ENCODE data around the gene SHISA7.

SHISA7 gene

DNA sequence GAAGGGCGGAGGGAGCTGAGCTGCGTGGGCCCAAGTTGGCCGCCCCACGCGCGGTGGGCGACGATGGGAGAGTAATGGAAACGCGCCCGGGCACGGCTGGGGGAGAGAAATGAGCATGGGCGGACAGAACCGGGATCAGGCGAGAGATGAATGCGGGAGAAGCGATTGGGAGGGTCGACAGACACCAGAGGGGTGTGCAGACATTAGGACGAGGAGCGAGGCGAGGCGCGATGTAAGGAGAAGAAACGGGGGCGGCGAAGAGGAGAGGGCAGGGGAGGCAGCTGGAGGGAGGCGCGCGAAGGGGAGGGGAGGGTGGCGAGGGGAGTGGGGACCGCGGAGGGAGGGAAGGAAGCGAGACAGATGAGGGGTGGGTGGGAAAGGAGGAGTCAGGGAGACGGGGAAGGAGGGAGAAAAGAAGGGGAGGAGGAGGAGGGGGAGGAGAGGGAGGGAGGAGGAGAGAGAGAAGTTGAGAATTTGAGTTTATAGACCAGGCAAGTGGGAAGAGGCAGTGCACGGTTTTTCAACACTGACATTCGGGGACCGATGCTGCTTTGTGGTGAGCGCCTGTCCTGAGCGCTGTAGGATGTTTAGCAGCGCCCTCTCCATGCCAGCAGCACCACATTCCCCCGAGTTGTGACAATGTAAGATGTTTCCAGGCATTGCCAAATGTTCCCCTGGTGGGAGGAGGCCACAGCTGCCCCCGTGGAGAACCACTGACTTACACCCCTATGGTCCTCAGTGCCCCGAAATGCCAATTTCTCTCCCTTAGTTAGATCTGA lies at the start of gene SHISA7:
SHISA7 (minus strand) TSS at position 256 of the 779 bp plus-strand sequence. CDS start 437 bp downstream, outside the sequence.
- DNase-seq: no peak

GRCh38 chr19:55492362-55492944 lies 49.4 kb upstream of the SHISA7 start:
- no peak for DNase-seq

- DNase-seq: no peak
These were observed 48.7 kb upstream of the SHISA7 start for GRCh38 chr19:55491546-55492360.

DNA sequence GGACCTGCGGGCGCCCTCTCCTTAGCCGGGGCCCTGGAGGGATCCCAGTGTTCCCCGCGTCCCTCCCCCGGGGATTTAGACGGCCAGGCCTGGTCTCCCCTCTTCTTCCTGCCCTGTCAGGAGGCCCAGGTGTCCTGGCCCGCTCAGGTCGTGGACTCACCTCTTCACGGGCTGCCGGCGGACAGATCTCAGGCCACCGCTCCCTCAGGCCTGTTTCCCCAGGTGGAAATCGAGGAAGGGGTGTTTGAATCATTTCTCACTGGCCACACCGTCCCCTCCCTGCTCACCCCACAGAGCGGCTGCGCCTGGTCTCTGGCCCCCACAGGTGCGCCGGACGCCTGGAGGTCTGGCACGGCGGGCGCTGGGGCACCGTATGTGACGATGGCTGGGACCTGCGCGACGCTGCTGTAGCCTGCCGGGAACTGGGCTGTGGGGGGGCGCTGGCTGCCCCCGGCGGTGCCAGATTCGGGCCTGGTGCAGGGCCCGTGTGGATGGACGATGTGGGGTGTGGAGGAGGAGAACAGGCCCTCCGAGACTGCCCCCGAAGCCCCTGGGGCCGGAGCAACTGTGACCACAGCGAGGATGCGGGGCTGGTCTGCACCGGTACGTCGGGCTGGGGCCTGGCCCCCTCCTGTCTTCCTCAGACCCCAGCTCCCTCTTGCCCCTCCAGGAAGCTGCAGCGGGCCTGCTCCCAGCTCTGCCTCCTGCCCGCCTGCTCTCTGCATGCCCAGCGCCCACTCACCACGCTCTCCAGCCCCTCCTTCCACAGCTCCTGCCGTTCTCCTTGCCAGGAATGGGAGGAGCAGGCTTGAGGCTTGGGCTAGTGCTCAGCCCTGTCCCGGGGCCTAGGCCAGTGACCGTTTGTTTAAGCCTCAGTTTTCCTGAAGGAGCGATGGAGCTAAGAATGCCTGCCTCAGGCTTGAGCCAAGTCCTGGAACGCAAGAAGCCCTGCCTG lies 47.7 kb upstream of the SHISA7 start:
- DNase-seq: no peak

DNA sequence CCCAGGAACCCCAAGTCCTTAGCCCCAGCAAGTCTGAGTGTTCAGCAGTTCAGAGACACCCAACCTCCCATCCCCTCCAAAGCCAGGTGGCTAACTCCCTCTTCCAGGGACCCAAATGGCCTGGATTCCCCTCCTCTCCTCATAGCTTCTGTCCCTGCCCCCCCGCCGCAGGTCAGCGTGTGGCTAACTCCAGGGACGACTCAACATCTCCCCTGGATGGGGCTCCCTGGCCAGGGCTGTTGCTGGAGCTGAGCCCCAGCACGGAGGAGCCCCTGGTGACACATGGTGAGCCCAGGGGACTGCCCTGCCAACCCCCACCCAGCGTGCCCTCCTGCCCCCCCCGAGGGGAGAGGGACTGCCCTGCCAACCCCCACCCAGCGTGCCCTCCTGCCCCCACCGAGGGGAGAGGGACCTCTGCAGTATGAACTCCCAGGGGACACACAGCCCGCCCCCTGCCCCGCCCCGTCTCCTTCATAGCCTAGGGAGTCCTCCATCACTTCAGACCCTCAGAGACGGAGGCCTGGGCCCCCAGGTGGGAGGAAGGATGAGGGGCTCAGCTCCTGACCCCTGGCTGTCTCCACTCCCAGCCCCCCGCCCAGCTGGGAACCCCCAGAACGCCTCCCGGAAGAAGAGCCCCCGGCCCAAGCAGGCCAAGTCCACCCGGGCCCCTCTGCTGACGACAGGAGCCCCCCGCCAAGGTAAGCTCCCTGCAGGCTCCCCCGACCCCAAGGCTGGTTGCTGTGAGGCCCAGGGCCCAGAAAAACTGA lies 46.8 kb upstream of the SHISA7 start:
- DNase-seq: no peak

DNA sequence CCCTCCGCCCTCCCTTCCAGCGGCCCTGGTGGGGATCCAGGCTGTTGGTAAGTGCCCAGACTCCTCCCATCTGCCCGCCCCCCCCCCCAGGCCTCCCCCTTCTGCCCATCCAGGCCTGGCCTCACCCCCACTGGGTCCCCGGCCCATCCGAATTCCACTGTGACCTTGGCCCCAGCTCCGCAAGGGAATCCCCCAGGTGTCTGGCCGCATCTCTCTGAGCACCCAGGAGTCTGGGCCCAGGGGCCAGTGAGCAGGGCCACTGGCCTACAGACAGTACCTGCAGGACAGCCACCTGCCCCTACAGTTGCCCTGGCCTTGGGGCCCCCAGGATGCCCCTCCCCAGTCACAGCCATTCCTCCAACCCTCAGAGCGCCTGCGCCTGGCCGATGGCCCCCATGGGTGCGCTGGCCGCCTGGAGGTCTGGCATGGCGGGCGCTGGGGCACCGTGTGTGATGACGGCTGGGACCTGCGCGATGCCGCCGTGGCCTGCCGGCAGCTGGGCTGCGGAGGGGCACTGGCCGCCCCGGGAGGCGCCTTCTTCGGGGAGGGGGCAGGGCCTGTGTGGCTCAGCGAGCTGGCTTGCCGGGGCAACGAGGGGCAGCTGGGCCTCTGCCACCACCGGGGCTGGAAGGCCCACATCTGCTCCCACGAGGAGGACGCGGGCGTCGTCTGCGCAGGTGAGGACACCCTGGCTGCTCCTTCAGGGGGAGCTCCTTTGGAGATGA lies 46.0 kb upstream of the SHISA7 start:
- no peak for DNase-seq

- DNase-seq: no peak
These were observed 45.0 kb upstream of the SHISA7 start, which contains the start of gene SSC5D for GRCh38 chr19:55487924-55488687. SSC5D (plus strand) TSS chr19:55488436; CDS start chr19:55488590, 154 bp downstream.

- DNase-seq: peak; percentile 61
These were observed 44.1 kb upstream of the SHISA7 start for GRCh38 chr19:55486971-55487923.

- no peak for DNase-seq
These were observed 43.2 kb upstream of the SHISA7 start for GRCh38 chr19:55486043-55486970.

DNA sequence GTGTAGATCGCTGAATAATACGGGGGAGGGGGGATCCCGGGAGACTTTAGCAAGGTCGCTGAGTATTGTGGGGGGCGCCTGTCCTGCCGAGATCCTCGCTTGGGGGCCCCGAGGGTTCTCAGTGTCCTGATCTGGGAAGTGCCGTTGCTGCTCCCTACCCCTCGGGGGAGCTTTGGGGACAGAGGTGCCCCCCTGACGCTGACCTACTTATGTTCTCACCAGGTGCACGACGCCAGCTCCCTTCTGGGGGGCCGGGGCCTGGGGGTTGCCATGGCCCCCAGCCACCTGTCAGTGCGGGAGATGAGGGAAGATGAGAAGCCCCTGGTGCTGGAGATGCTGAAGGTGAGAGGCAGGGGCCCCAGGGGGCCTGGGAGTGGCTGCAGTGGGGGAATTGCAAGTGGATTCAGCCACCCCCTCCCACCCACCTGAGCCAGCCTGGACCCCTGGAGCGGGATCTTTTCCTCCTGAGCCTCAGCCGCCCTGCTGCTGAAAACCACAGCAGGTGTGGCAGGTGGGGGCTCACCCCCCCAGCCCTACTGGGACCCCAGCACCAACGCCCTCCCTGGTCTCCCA lies 42.4 kb upstream of the SHISA7 start:
- no peak for DNase-seq

- DNase-seq: peak; percentile 42
These were observed 41.7 kb upstream of the SHISA7 start, which contains the start of gene NAT14 for GRCh38 chr19:55484593-55485438. NAT14 (plus strand) TSS chr19:55485188; CDS start chr19:55485709, 521 bp downstream.

GRCh38 chr19:55483706-55484592 lies 40.8 kb upstream of the SHISA7 start:
- DNase-seq: no peak

DNA sequence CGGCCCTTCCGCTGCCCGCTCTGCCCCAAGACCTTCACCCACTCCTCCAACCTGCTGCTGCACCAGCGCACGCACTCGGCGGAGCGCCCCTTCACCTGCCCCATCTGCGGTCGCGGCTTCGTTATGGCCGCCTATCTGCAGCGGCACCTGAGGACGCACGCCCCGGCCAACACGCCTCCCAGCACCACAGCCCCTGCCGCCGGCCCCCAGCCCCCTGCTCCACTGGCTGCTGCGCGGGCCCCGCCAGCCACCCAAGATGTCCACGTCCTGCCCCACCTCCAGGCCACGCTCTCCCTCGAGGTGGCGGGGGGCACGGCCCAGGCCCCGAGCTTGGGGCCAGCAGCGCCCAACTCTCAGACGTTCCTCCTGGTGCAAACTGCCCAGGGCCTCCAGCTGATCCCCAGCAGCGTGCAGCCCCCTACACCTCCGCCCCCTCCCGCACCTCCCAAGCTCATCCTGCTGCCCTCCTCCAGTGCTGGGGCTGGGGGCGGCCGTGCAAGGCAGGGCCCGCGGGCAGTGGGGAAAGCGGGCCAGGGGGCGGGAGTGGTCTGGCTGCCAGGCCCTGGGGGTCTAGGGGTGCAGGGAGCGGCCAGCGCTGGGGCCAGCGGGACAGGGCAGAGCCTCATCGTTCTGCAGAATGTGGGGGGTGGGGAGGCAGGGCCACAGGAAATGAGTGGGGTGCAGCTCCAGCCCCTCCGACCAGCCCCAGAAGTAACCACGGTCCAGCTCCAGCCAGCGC lies 40.0 kb upstream of the SHISA7 start:
- DNase-seq: no peak
